ENCODE results near the gene TMEM144.

DNA sequence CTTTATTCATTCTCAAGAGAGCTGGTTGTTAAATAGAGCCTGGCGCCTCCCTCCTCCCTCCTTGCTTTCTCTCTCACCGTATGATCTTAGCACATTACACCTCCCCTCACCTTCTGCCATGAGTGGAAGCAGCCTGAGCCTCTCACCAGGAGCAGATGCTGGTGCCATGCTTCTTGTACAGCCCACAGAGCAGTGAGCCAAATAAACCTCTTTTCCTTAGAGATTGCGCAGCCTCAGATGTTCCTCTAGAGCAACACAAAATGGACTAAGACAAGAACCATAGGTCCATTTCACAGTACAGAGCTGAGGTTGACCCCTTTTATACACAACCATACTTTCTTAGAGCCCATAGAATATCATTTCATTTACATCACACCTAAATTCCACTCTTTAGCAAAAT lies 10.1 kb upstream of the TMEM144 start:
- TF ChIP-seq, protein P1, sequence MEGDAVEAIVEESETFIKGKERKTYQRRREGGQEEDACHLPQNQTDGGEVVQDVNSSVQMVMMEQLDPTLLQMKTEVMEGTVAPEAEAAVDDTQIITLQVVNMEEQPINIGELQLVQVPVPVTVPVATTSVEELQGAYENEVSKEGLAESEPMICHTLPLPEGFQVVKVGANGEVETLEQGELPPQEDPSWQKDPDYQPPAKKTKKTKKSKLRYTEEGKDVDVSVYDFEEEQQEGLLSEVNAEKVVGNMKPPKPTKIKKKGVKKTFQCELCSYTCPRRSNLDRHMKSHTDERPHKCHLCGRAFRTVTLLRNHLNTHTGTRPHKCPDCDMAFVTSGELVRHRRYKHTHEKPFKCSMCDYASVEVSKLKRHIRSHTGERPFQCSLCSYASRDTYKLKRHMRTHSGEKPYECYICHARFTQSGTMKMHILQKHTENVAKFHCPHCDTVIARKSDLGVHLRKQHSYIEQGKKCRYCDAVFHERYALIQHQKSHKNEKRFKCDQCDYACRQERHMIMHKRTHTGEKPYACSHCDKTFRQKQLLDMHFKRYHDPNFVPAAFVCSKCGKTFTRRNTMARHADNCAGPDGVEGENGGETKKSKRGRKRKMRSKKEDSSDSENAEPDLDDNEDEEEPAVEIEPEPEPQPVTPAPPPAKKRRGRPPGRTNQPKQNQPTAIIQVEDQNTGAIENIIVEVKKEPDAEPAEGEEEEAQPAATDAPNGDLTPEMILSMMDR (IDR thresholded peaks at IDR 0.05; ENCODE audit: insufficient read depth, low read depth, low read length), result no peak
- no peak for TF ChIP-seq EZH2 (IDR thresholded peaks at IDR 0.05; ENCODE audit: insufficient read depth, low read length)
